Smooth muscle cell (in vitro differentiated cells): ENCODE results near the gene FAM20C. TPM values are rescaled to one million over a fixed set of nuclear protein-coding genes. Genes with fewer than 3 reads are reported as not detected.

ENCODE experiments used
- DNase-seq: peaks from one replicate; lab custom pipeline; 2025; ENCODE audit not compliant: unreplicated experiment; lab: John Stamatoyannopoulos, UW
- H2AFZ ChIP-seq: fragments of 200-600 bp; sonication (generic); 2 replicates; pipeline ENCODE4 v1.6.0; 2016; ENCODE audit warnings: antibody characterized with exemption, low read depth, mild to moderate bottlenecking
- H3F3A ChIP-seq: fragments of 200-600 bp; sonication (generic); 2 replicates; pipeline ENCODE4 v1.6.0; 2017; ENCODE audit warnings: antibody characterized with exemption, low read depth
- H3K27ac ChIP-seq: fragments of 200-600 bp; sonication (generic); 2 replicates; pipeline ENCODE4 v1.5.1; 2016; ENCODE audit warnings: low read depth, mild to moderate bottlenecking
- H3K27me3 ChIP-seq: fragments of 200-600 bp; sonication (generic); 2 replicates; pipeline ENCODE4 v1.6.1; 2016; ENCODE audit warnings: low read depth, mild to moderate bottlenecking
- H3K36me3 ChIP-seq: fragments of 200-600 bp; sonication (generic); 2 replicates; pipeline ENCODE4 v1.5.1; 2016; ENCODE audit warnings: low read depth
- H3K4me1 ChIP-seq: fragments of 200-600 bp; sonication (generic); 2 replicates; pipeline ENCODE4 v1.5.1; 2016; ENCODE audit warnings: low read depth
- H3K4me2 ChIP-seq: fragments of 200-600 bp; sonication (generic); 2 replicates; pipeline ENCODE4 v1.6.0; 2016; ENCODE audit warnings: mild to moderate bottlenecking
- H3K4me3 ChIP-seq: fragments of 200-600 bp; sonication (generic); 2 replicates; pipeline ENCODE4 v1.5.1; 2016; ENCODE audit warnings: mild to moderate bottlenecking
- H3K79me2 ChIP-seq: fragments of 200-600 bp; sonication (generic); 2 replicates; pipeline ENCODE4 v1.6.0; 2016; ENCODE audit warnings: low read depth, mild to moderate bottlenecking
- H3K9ac ChIP-seq: fragments of 200-600 bp; sonication (generic); 2 replicates; pipeline ENCODE4 v1.6.0; 2016; ENCODE audit warnings: low read depth
- H3K9me3 ChIP-seq: fragments of 200-600 bp; sonication (generic); replicated peaks from 2 replicates; pipeline ENCODE4 v1.5.1; 2016; ENCODE audit warnings: low read depth
- H4K20me1 ChIP-seq: fragments of 200-600 bp; sonication (generic); 2 replicates; pipeline ENCODE4 v1.6.0; 2016; ENCODE audit warnings: low read depth
- CTCF ChIP-seq: fragments of 200-600 bp; sonication (generic); IDR thresholded peaks from 2 replicates; pipeline ENCODE4 v1.5.1; 2017; ENCODE audit warnings: borderline replicate concordance, mild to moderate bottlenecking, antibody characterized with exemption; ENCODE audit not compliant: insufficient read depth, poor library complexity, severe bottlenecking
- WGBS: methylation state at CpG from one replicate; pipeline ENCODE4 v1.1.7; 2016; ENCODE audit warnings: low lambda C conversion rate; 5-methylcytosine and 5-hydroxymethylcytosine counted together
- polyA plus RNA-seq: library from polyadenylated mRNA; unstranded; fragments of >200 nt; fragmentation: Nextera tagmentation; extraction: Ambion mirVana; gene quantifications from 2 replicates; pipeline ENCODE4 v1.2.1, GENCODE V29; 2016
- total RNA-seq: library from RNA; depleted of rRNA; stranded (reverse); fragments of >200 nt; gene quantifications from 2 replicates; pipeline ENCODE4 v1.2.3, GENCODE V29; 2014

Gene FAM20C
- total and polyA plus RNA-seq, 2 experiments from 2014 or later = 5.6 to 6.2 TPM

DNA sequence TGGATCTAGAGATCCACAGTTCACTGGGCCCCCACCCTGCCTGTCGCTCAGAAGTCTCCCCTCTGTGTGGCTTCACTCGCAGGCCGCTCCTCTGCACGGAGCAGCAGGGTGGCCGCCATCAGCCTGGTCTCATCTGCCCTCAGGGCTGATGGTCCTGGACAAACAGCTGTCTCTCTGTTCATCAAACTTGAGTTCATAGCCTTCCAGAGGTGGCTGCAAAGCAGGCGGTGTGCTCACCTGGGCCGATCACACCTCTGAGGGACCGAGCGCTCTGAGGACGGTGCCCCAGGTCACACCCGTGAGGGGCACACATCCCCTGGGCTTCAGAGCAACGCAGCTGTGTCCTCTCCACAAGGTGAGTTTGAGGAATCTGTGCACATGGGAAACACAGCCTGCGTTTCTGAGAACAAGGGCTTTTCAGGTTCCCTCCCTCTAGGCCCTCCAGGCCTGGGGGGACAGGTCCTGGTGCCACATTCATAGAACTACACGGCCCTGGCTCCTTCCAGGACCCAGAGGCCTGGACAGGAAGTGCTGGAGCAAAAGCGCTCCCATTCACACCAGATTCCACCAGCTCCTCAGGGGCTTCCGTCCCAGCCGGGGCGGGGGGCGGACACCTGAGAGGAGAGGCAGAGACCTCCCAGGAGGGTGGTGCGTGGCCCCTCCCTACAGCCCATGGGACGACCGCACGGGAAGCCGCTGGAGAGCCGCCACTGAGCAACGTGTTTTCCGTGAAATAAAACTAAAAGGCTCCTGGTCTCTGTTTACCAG, 31.2 kb upstream of the FAM20C start:
- no peaks in the 10 kb centered on the region for H3K36me3 ChIP-seq
- no peaks in the 10 kb centered on the region for H3K79me2 ChIP-seq
- no peak overlapping the region for H3K4me2 ChIP-seq
- H3K4me1 ChIP-seq = peaks cover under 1% of the 10 kb centered on the region
- no peaks in the 10 kb centered on the region for H3K27me3 ChIP-seq
- H3F3A ChIP-seq = no peaks in the 10 kb centered on the region
- no peak for TF ChIP-seq CTCF
- H2AFZ ChIP-seq = no peak overlapping the region
- H3K27ac ChIP-seq = no peak overlapping the region
- no peaks in the 10 kb centered on the region for H3K9me3 ChIP-seq
- 80% methylated on average over 27 of the region's 27 CpGs for WGBS
- no peak overlapping the region for H3K9ac ChIP-seq
- H3K4me3 ChIP-seq = no peak overlapping the region
- DNase-seq = no peak
- no peaks in the 10 kb centered on the region for H4K20me1 ChIP-seq

GRCh38 chr7:162632-163297, 29.6 kb upstream of the FAM20C start:
- no peaks in the 10 kb centered on the region for H4K20me1 ChIP-seq
- H3K27ac ChIP-seq = no peak overlapping the region
- no peaks in the 10 kb centered on the region for H3K4me1 ChIP-seq
- H3K9me3 ChIP-seq = no peaks in the 10 kb centered on the region
- no peaks in the 10 kb centered on the region for H3F3A ChIP-seq
- H2AFZ ChIP-seq = no peak overlapping the region
- 70% methylated on average over 21 of the region's 21 CpGs for WGBS
- H3K9ac ChIP-seq = no peak overlapping the region
- no peak for TF ChIP-seq CTCF
- DNase-seq = no peak
- no peaks in the 10 kb centered on the region for H3K79me2 ChIP-seq
- no peak overlapping the region for H3K4me3 ChIP-seq
- H3K27me3 ChIP-seq = no peaks in the 10 kb centered on the region
- H3K4me2 ChIP-seq = no peak overlapping the region
- no peaks in the 10 kb centered on the region for H3K36me3 ChIP-seq

- Histone ChIP-seq H3F3A (no peaks in the 10 kb centered on the region), H3K27me3 (no peaks in the 10 kb centered on the region), H3K4me1 (no peaks in the 10 kb centered on the region), H3K79me2 (no peaks in the 10 kb centered on the region), H3K27ac (no peak overlapping the region), H2AFZ (no peak overlapping the region), H3K4me2 (no peak overlapping the region), H3K36me3 (no peaks in the 10 kb centered on the region), H3K9me3 (no peaks in the 10 kb centered on the region), H3K9ac (no peak overlapping the region), H4K20me1 (no peaks in the 10 kb centered on the region), H3K4me3 (no peak overlapping the region)
- WGBS = 88% methylated on average over 12 of the region's 12 CpGs
- DNase-seq = no peak
- no peak for TF ChIP-seq CTCF
Observed at GRCh38 chr7:163298-163695, 29.1 kb upstream of the FAM20C start.
